Prostate gland (tissue), 2 donors: Measurements from ENCODE around the gene ITGAL. TPM values are rescaled to one million over a fixed set of nuclear protein-coding genes. Genes with fewer than 3 reads are reported as not detected.

ENCODE experiments used
- DNase-seq: peaks from one replicate; pipeline ENCODE4 v3.0.0-alpha.2; 2019; ENCODE audit warnings: low spot score
- H3K27ac ChIP-seq, 2 donors: fragments of 200-600 bp; sonication (generic); 2 replicates each; pipeline ENCODE4 v1.5.1; 2017 to 2019
- H3K27me3 ChIP-seq: fragments of 200-600 bp; sonication (generic); replicated peaks from 2 replicates; pipeline ENCODE4 v1.5.1; 2019; ENCODE audit not compliant: insufficient read depth
- H3K36me3 ChIP-seq, 2 donors: fragments of 200-600 bp; sonication (generic); 1 replicate in 1 of 2; 2 replicates in 1 of 2; pipeline versions ENCODE4 v1.5.1 to v1.8.1; 2017 to 2019
- H3K4me1 ChIP-seq: fragments of 200-600 bp; sonication (generic); replicated peaks from 2 replicates; pipeline ENCODE4 v1.5.1; 2019
- H3K4me3 ChIP-seq, 2 donors: fragments of 200-600 bp; sonication (generic); 2 replicates each; pipeline ENCODE4 v1.5.1; 2017 to 2019
- H3K9me3 ChIP-seq: fragments of 200-600 bp; sonication (generic); 2 replicates; pipeline ENCODE4 v1.5.1; 2017
- CTCF ChIP-seq, 4 experiments: fragments of 200-600 bp in 2 of 4; fragments of 450-650 bp in 2 of 4; sonication (generic) in 2 of 4; IDR thresholded peaks; 1 replicate in 3 of 4; 2 replicates in 1 of 4; pipeline ENCODE4 v1.5.1; 2016 to 2019; ENCODE audit warnings: antibody characterized with exemption in 4 of 4, mild to moderate bottlenecking in 2 of 4, moderate library complexity in 2 of 4
- POLR2A ChIP-seq: fragments of 450-650 bp; IDR thresholded peaks from one replicate; pipeline ENCODE4 v1.6.1; 2016; ENCODE audit warnings: antibody characterized with exemption, mild to moderate bottlenecking
- POLR2AphosphoS5 ChIP-seq: sonication (generic); formaldehyde crosslinking; IDR thresholded peaks from one replicate; pipeline ENCODE4 v1.6.1; 2017; ENCODE audit warnings: antibody characterized with exemption
- WGBS: methylation state at CpG from one replicate; pipeline ENCODE4 v1.1.5; 2018; 5-methylcytosine and 5-hydroxymethylcytosine counted together
- intact Hi-C: fragments of 100-400 bp; cut with DNase I; formaldehyde crosslinking; loops from one replicate; pipeline ENCODE4 v1.14.2; 2022
- microRNA-seq: library from miRNA; unstranded; fragments of <30 nt; microRNA quantifications from one replicate; pipeline ENCODE4, GENCODE V29; 2016
- small RNA-seq, 2 donors: library from RNA; depleted of rRNA; stranded (forward); fragments of <200 nt; gene quantifications; one replicate each; pipeline ENCODE3, GENCODE V24; 2016
- total RNA-seq, 2 donors: library from RNA; depleted of rRNA; stranded (reverse); fragments of >200 nt; gene quantifications; one replicate each; pipeline ENCODE4 v1.1.0, GENCODE V29; 2016

Gene ITGAL
- total RNA-seq, 2 donors from 2014 or later = 2.5 to 12.7 TPM

- Histone ChIP-seq H3K27ac (peak within 1 kb of the TSS; percentile 97 to 98), H3K36me3 (no peaks in the 10 kb centered on the region), H3K27me3 (no peaks in the 10 kb centered on the region), H3K4me3 (peak within 1 kb of the TSS; percentile 65 to 77), H3K4me1 (peaks cover 6% of the 10 kb centered on the region), H3K9me3 (no peaks in the 10 kb centered on the region)
- DNase-seq = peak; percentile 97
- peak in 2 of 4 experiments; percentile 9 to 18 for TF ChIP-seq CTCF (IDR thresholded peaks at IDR 0.05)
- peak; percentile 57 for TF ChIP-seq POLR2A
- TF ChIP-seq POLR2AphosphoS5 = peak; percentile 95
- WGBS = under 1% methylated on average over 56 of the region's 67 CpGs
- intact Hi-C loops = loop anchor here (5.0 kb wide), 1 partner anchor 81 kb away; the partner anchor contains the start of gene PRR14
Measured at GRCh38 chr16:30571445-30572322, 99.1 kb downstream of the ITGAL start, which contains the start of gene ZNF688. ZNF688 (minus strand) TSS chr16:30571714; CDS start chr16:30571629, 85 bp downstream.

Small RNAs within 50 kb of the gene (microRNA-seq; reads per million reads assigned to microRNA genes)
- gene MIR4518 = not detected

Small RNAs within 50 kb of the gene (small RNA-seq; reads per million reads assigned to genes)
- gene MIR4518 (0 reads per million in 2 donors), gene RF00019 (0 reads per million in 2 donors), gene RNU7-61P (0 reads per million in 2 donors)

Other genes with a start within 250 kb of the ITGAL start
- gene NPIPB13, start 224.3 kb upstream of the ITGAL start, total RNA-seq = 1 to 10 TPM in 1 of 2 donors, under 1 TPM in 1; 0.82 to 5.8 TPM
- 10 to 100 TPM; 32.9 to 46.4 TPM for gene CD2BP2, start 117.4 kb upstream of the ITGAL start, total RNA-seq
- 10 to 100 TPM; 40.3 to 59.4 TPM for gene TBC1D10B, start 102.2 kb upstream of the ITGAL start, total RNA-seq
- 10 to 100 TPM in 1 of 2 donors, 1 to 10 TPM in 1; 3.5 to 23.5 TPM for gene MYL11, start 97.9 kb upstream of the ITGAL start, total RNA-seq
- gene SEPTIN1, start 90.2 kb upstream of the ITGAL start, total RNA-seq = 1 to 10 TPM; 3.0 to 4.2 TPM
- 10 to 100 TPM; 11.9 to 12.2 TPM for gene ZNF48, start 77.3 kb upstream of the ITGAL start, total RNA-seq
- gene ZNF771, start 65.1 kb upstream of the ITGAL start, total RNA-seq = 10 to 100 TPM; 32.3 to 36.3 TPM
- 10 to 100 TPM; 31.6 to 37.6 TPM for gene DCTPP1, start 42.7 kb upstream of the ITGAL start, total RNA-seq
- gene SEPHS2, start 26.9 kb upstream of the ITGAL start, total RNA-seq = 10 to 100 TPM; 33.7 to 58.9 TPM
- 10 to 100 TPM; 46.5 to 61.1 TPM for gene ZNF768, start 53.8 kb downstream of the ITGAL start, total RNA-seq
- gene ZNF747, start 62.1 kb downstream of the ITGAL start, total RNA-seq = 10 to 100 TPM; 15.8 to 22.6 TPM
- gene ZNF764, start 85.6 kb downstream of the ITGAL start, total RNA-seq = 10 to 100 TPM; 15.7 to 22.5 TPM
- gene ZNF688, start 99.0 kb downstream of the ITGAL start, total RNA-seq = 10 to 100 TPM; 20.4 to 21.5 TPM
- 10 to 100 TPM; 16.9 to 18.9 TPM for gene ZNF785, start 113.0 kb downstream of the ITGAL start, total RNA-seq
- 10 to 100 TPM; 13.4 to 17.8 TPM for gene ZNF689, start 137.6 kb downstream of the ITGAL start, total RNA-seq
- 10 to 100 TPM; 37.5 to 66.7 TPM for gene PRR14, start 178.2 kb downstream of the ITGAL start, total RNA-seq
- 100 to 1,000 TPM in 1 of 2 donors, 10 to 100 TPM in 1; 49.0 to 106 TPM for gene FBRS, start 185.7 kb downstream of the ITGAL start, total RNA-seq
- 10 to 100 TPM; 42.8 to 79.0 TPM for gene SRCAP, start 226.4 kb downstream of the ITGAL start, total RNA-seq